Smooth muscle cell (in vitro differentiated cells): ENCODE data around the gene CPS1. TPM values are rescaled to one million over a fixed set of nuclear protein-coding genes. Genes with fewer than 3 reads are reported as not detected.

Experiments used
- DNase-seq: peaks from one replicate; lab custom pipeline; 2025; ENCODE audit not compliant: unreplicated experiment; lab: John Stamatoyannopoulos, UW
- H2AFZ ChIP-seq: fragments of 200-600 bp; sonication (generic); 2 replicates; pipeline ENCODE4 v1.6.0; 2016; ENCODE audit warnings: antibody characterized with exemption, low read depth, mild to moderate bottlenecking
- H3F3A ChIP-seq: fragments of 200-600 bp; sonication (generic); 2 replicates; pipeline ENCODE4 v1.6.0; 2017; ENCODE audit warnings: antibody characterized with exemption, low read depth
- H3K27ac ChIP-seq: fragments of 200-600 bp; sonication (generic); 2 replicates; pipeline ENCODE4 v1.5.1; 2016; ENCODE audit warnings: low read depth, mild to moderate bottlenecking
- H3K27me3 ChIP-seq: fragments of 200-600 bp; sonication (generic); 2 replicates; pipeline ENCODE4 v1.6.1; 2016; ENCODE audit warnings: low read depth, mild to moderate bottlenecking
- H3K36me3 ChIP-seq: fragments of 200-600 bp; sonication (generic); 2 replicates; pipeline ENCODE4 v1.5.1; 2016; ENCODE audit warnings: low read depth
- H3K4me1 ChIP-seq: fragments of 200-600 bp; sonication (generic); 2 replicates; pipeline ENCODE4 v1.5.1; 2016; ENCODE audit warnings: low read depth
- H3K4me2 ChIP-seq: fragments of 200-600 bp; sonication (generic); 2 replicates; pipeline ENCODE4 v1.6.0; 2016; ENCODE audit warnings: mild to moderate bottlenecking
- H3K4me3 ChIP-seq: fragments of 200-600 bp; sonication (generic); 2 replicates; pipeline ENCODE4 v1.5.1; 2016; ENCODE audit warnings: mild to moderate bottlenecking
- H3K79me2 ChIP-seq: fragments of 200-600 bp; sonication (generic); 2 replicates; pipeline ENCODE4 v1.6.0; 2016; ENCODE audit warnings: low read depth, mild to moderate bottlenecking
- H3K9ac ChIP-seq: fragments of 200-600 bp; sonication (generic); 2 replicates; pipeline ENCODE4 v1.6.0; 2016; ENCODE audit warnings: low read depth
- H3K9me3 ChIP-seq: fragments of 200-600 bp; sonication (generic); replicated peaks from 2 replicates; pipeline ENCODE4 v1.5.1; 2016; ENCODE audit warnings: low read depth
- H4K20me1 ChIP-seq: fragments of 200-600 bp; sonication (generic); 2 replicates; pipeline ENCODE4 v1.6.0; 2016; ENCODE audit warnings: low read depth
- WGBS: methylation state at CpG from one replicate; pipeline ENCODE4 v1.1.7; 2016; ENCODE audit warnings: low lambda C conversion rate; 5-methylcytosine and 5-hydroxymethylcytosine counted together
- polyA plus RNA-seq: library from polyadenylated mRNA; unstranded; fragments of >200 nt; fragmentation: Nextera tagmentation; extraction: Ambion mirVana; gene quantifications from 2 replicates; pipeline ENCODE4 v1.2.1, GENCODE V29; 2016
- total RNA-seq: library from RNA; depleted of rRNA; stranded (reverse); fragments of >200 nt; gene quantifications from 2 replicates; pipeline ENCODE4 v1.2.3, GENCODE V29; 2014
- TF ChIP-seq, protein P1 (sequence below): fragments of 200-600 bp; sonication (generic); IDR thresholded peaks from 2 replicates; pipeline ENCODE4 v1.5.1; 2017; ENCODE audit warnings: borderline replicate concordance, mild to moderate bottlenecking, antibody characterized with exemption; ENCODE audit not compliant: insufficient read depth, poor library complexity, severe bottlenecking

CPS1 gene
- total and polyA plus RNA-seq, 2 experiments from 2014 or later: 0.63 to 8.3 TPM

DNA sequence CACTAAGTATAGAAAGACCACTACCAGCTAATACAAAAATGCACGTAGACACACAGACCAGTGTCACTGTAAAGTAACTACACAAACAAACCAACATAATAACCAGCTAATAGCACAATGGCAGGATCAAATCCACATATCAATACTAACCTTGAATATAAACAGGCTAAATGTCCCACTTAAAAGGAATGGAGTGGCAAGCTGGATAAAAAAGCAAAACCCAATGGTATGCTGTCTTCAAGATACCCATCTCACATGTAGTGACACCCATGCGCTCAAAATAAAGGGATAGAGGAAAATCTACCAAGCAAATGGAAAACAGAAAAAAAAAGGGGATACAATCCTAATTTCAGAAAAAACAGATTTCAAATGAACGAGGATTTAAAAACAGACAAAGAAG is 41.8 kb downstream of the CPS1 start:
- Histone ChIP-seq H3K36me3 (no peaks in the 10 kb centered on the region), H3K27ac (no peak overlapping the region), H3F3A (no peaks in the 10 kb centered on the region), H3K4me1 (no peaks in the 10 kb centered on the region), H2AFZ (no peak overlapping the region), H3K9me3 (no peaks in the 10 kb centered on the region), H3K9ac (no peak overlapping the region), H3K4me3 (no peak overlapping the region), H4K20me1 (no peaks in the 10 kb centered on the region), H3K79me2 (no peaks in the 10 kb centered on the region), H3K27me3 (no peaks in the 10 kb centered on the region), H3K4me2 (no peak overlapping the region)
- 94% methylated on average over 3 of the region's 3 CpGs for WGBS
- TF ChIP-seq, protein P1, sequence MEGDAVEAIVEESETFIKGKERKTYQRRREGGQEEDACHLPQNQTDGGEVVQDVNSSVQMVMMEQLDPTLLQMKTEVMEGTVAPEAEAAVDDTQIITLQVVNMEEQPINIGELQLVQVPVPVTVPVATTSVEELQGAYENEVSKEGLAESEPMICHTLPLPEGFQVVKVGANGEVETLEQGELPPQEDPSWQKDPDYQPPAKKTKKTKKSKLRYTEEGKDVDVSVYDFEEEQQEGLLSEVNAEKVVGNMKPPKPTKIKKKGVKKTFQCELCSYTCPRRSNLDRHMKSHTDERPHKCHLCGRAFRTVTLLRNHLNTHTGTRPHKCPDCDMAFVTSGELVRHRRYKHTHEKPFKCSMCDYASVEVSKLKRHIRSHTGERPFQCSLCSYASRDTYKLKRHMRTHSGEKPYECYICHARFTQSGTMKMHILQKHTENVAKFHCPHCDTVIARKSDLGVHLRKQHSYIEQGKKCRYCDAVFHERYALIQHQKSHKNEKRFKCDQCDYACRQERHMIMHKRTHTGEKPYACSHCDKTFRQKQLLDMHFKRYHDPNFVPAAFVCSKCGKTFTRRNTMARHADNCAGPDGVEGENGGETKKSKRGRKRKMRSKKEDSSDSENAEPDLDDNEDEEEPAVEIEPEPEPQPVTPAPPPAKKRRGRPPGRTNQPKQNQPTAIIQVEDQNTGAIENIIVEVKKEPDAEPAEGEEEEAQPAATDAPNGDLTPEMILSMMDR: no peak
- DNase-seq: no peak

DNA sequence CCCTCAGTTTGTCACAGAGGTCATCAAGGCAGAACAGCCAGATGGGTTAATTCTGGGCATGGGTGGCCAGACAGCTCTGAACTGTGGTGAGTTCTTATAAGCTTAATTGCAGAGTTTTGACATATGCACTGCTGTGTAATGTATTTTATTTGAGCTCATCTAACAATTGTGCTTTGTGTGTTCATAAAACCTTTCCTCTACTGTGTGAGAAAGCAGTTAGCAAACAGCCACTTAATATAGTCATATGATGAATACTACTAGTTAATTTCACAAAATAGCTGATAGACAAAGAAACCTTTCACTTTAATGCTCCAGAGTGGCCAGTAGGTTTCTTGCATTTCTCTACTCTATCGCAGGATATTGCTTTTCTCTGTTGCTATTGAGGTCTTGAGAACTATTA is 43.1 kb downstream of the CPS1 start:
- DNase-seq: no peak
- Histone ChIP-seq H4K20me1 (no peaks in the 10 kb centered on the region), H3K27ac (no peak overlapping the region), H3K27me3 (no peaks in the 10 kb centered on the region), H2AFZ (no peak overlapping the region), H3K4me1 (no peaks in the 10 kb centered on the region), H3K79me2 (no peaks in the 10 kb centered on the region), H3F3A (no peaks in the 10 kb centered on the region), H3K9me3 (no peaks in the 10 kb centered on the region), H3K4me3 (no peak overlapping the region), H3K9ac (no peak overlapping the region), H3K36me3 (no peaks in the 10 kb centered on the region), H3K4me2 (no peak overlapping the region)
- TF ChIP-seq, protein P1: no peak
- 91% methylated on average over 1 of the region's 1 CpG for WGBS

DNA sequence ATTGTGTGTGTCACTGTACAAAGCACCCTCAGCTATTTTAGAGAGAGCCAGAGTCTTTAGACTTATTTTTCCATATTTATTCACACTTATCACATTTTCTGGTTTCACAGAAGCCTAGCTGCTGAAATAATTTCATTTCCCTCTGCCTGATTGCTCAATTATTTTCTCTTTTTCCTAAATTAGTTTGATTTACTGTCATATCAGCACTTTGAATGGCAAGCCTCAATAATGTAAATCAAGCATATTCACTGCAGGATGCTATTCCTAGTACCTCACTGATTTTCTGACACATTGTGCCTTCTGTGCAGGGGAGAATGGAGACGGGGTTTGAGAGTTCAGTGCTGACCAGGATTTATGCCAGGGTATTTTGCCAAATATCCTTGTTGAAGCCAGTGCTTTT is 48.3 kb downstream of the CPS1 start:
- Histone ChIP-seq H3K4me1 (no peaks in the 10 kb centered on the region), H3K36me3 (no peaks in the 10 kb centered on the region), H3K4me3 (no peak overlapping the region), H3K27ac (no peak overlapping the region), H4K20me1 (no peaks in the 10 kb centered on the region), H3K27me3 (no peaks in the 10 kb centered on the region), H3K9ac (no peak overlapping the region), H3K4me2 (no peak overlapping the region), H3K9me3 (no peaks in the 10 kb centered on the region), H3K79me2 (no peaks in the 10 kb centered on the region), H3F3A (no peaks in the 10 kb centered on the region), H2AFZ (no peak overlapping the region)
- 85% methylated on average over 1 of the region's 1 CpG for WGBS
- DNase-seq: no peak
- TF ChIP-seq, protein P1: no peak

DNA sequence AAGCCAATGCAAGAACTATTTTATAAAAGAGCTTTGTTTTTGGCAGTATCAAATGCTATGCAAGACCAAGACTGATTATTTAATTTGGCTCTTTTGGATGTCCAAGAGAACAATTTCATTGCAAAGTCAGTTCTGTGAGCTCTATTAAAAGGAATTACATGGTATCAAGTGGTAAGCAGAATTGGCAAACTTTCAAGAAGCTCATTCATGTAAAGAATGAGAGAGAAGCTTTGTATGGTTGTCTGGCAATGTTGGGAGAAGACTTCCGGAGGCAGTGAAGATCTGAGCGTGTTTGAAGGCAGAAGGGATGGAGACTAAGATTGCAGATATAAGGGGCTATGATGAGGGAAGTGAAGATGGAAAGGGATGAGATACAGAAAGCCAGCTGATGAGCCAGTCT is 49.6 kb downstream of the CPS1 start:
- H3K79me2 ChIP-seq: no peaks in the 10 kb centered on the region
- H3K27me3 ChIP-seq: no peaks in the 10 kb centered on the region
- no peaks in the 10 kb centered on the region for H3K9me3 ChIP-seq
- no peaks in the 10 kb centered on the region for H4K20me1 ChIP-seq
- H3K4me2 ChIP-seq: no peak overlapping the region
- H3K4me1 ChIP-seq: no peaks in the 10 kb centered on the region
- no peak overlapping the region for H3K27ac ChIP-seq
- no peak overlapping the region for H3K9ac ChIP-seq
- TF ChIP-seq, protein P1: no peak
- 96% methylated on average over 2 of the region's 2 CpGs for whole genome bisulfite sequencing
- no peak overlapping the region for H3K4me3 ChIP-seq
- no peaks in the 10 kb centered on the region for H3F3A ChIP-seq
- no peaks in the 10 kb centered on the region for H3K36me3 ChIP-seq
- no peak overlapping the region for H2AFZ ChIP-seq
- no peak for DNase-seq
